ENCODE measurements around the gene WDFY2. TPM values are rescaled to one million over a fixed set of nuclear protein-coding genes. Genes with fewer than 3 reads are reported as not detected.
"Not testable (repeated sequence)": the region's sequence is repeated elsewhere in the genome, so short reads cannot be mapped to it uniquely, and the experiment has no call there.

The WDFY2 gene
- total RNA-seq, 1 experiment from 2014 or later, result 25.7 TPM

DNA sequence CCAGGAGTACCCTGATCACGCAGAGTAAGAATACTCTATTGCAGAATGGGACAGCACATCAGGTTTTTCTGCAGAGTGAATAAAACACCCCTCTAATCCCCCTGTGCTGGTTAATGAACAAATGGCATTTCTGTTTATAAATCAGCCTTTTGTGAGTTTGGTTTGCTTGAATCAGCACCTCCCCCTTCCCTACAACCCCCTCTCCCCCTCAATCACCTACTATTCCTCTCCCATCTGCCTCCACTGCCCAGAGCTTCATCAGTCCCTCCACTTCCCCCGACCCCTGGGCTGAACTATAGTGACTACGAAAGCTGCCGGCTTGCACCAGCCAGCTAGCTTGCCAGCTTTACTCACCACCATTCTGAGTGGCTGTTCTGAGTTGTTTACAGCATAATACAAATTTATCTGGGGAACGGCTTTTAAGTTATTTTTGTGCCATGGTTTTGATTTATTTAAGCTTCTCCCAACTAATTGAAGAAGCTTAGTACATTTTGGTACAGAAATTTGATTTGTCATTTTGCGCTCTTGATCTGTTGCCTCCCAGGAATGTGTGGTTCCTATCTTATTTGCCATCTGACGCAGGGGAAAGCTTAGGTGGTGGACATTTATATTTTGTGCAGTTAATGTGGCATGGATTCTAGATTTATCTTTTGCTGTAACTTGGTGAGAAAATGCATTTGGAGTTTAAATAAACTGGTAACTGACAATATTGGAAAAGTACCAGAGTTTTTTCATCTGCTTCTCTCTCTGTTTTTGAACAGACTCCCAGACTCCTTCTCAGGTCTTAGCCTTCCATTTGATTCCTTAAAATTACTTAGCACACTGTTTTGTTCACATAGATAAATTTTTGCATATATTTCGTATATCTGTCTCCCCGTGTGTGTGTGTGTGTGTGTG, 41.7 kb upstream of the WDFY2 start (continued):
- TF ChIP-seq, protein P1, sequence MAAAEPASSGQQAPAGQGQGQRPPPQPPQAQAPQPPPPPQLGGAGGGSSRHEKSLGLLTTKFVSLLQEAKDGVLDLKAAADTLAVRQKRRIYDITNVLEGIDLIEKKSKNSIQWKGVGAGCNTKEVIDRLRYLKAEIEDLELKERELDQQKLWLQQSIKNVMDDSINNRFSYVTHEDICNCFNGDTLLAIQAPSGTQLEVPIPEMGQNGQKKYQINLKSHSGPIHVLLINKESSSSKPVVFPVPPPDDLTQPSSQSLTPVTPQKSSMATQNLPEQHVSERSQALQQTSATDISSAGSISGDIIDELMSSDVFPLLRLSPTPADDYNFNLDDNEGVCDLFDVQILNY (CRISPR knock-in tag; IDR thresholded peaks at IDR 0.05), result no peak
- no peak for TF ChIP-seq ZNF219 (CRISPR knock-in tag; IDR thresholded peaks at IDR 0.05; ENCODE audit: borderline replicate concordance)

DNA sequence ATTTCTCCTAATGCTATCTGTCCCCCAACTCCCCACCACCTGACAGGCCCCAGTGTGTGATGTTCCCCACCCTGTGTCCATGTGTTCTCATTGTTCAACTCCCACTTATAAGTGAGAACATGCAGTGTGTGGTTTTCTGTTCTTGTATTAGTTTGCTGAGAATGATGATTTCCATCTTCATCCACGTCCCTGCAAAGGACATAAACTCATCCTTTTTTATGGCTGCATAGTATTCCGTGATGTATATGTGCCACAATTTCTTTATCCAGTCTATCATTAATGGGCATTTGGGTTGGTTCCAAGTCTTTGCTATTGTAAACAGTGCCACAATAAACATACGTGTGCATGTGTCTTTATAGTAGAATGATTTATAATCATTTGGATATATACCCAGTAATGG, 38.8 kb upstream of the WDFY2 start:
- CTCF ChIA-PET; H3K36me3 Mint-ChIP-seq; POLR2A ChIA-PET; DNase-seq (ENCODE audit: low spot score); H3K9me3 Mint-ChIP-seq; H3K27ac Mint-ChIP-seq; H3K27me3 Mint-ChIP-seq (ENCODE audit: low read depth); ATAC-seq; H3K4me3 Mint-ChIP-seq: not testable (repeated sequence)
- peaks cover 22% of the 10 kb centered on the region for H3K4me1 Mint-ChIP-seq

DNA sequence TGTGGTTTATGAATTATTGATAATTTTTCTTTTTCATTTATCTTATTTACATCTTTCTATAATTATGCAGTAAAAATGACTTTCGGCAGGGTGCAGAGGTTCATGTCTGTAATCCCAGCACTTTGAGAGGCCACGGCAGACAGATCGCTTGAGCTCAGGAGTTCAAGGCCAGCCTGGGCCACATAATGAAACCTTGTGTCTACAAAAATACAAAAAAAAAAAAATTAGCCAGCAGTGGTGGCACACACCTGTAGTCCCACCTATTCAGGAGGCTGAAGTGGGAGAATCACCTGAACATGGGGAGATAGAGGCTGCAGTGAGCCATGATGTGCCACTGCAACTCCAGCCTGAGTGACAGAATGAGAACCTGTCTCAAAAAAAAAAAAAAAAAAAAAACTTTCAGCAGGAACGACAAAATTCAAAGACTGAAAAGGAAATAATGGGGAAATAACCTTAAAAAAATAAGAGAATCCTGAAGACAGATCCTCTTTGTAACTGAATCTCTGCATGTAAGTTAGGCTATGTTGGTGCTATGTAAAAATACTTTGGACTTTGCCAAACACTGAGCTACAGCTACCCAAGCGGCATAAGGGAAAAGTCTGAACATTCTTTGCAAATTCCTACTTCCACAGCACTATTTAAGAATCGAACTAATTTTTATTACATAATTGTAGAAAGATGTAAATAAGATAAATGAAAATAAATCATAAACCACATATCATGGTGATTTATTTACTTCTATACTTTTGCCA, 36.7 kb upstream of the WDFY2 start:
- DNase-seq (ENCODE audit: low spot score) (no peak), ATAC-seq (no peak)
- CTCF ChIA-PET, result no interaction called here
- Mint-ChIP-seq H3K36me3 (no peaks in the 10 kb centered on the region), H3K27ac (no peak overlapping the region), H3K27me3 (ENCODE audit: low read depth) (no peaks in the 10 kb centered on the region; the same call in 1 of the 2 replicates), H3K9me3 (0 out of 2 replicates have a peak, but pooled peaks cover 4% of the 10 kb centered on the region), H3K4me1 (peaks cover 12% of the 10 kb centered on the region), H3K4me3 (no peak overlapping the region)
- TF ChIP-seq NR1H2 (CRISPR knock-in tag; IDR thresholded peaks at IDR 0.05), result no peak
- TF ChIP-seq, protein P2, sequence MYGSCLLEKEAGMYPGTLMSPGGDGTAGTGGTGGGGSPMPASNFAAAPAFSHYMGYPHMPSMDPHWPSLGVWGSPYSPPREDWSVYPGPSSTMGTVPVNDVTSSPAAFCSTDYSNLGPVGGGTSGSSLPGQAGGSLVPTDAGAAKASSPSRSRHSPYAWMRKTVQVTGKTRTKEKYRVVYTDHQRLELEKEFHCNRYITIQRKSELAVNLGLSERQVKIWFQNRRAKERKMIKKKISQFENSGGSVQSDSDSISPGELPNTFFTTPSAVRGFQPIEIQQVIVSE (CRISPR knock-in tag; IDR thresholded peaks at IDR 0.05; ENCODE audit: borderline replicate concordance), result no peak
- TF ChIP-seq TEAD1 (CRISPR knock-in tag; IDR thresholded peaks at IDR 0.05), result no peak
- POLR2A ChIA-PET, result no interaction called here

DNA sequence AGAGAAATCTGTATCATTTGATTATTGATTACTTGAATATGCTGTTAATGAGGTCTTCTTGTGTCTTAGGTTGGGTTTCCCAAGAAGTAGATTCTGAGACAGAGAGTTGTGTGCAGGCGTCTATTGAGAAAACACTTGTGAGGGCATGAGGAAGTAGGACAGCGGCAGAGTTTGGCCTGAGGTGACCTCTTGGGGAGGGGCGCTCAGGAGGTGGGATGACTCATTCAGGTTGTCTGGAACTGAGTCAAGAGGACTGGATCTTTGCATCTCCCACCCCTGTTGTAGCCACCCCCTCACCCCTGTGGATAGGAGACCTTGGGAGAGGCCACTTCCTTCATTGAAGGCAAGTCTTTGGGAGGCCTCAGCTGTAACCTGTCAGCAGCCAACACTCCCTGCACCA, 35.2 kb upstream of the WDFY2 start:
- ChIA-PET CTCF (no interaction called here), POLR2A (no interaction called here)
- DNase-seq (ENCODE audit: low spot score) (no peak), ATAC-seq (peak; percentile 86)
- Mint-ChIP-seq H3K9me3 (0 out of 2 replicates have a peak, but pooled peaks cover 4% of the 10 kb centered on the region), H3K36me3 (no peaks in the 10 kb centered on the region), H3K27ac (no peak overlapping the region), H3K4me1 (peaks cover 9% of the 10 kb centered on the region), H3K27me3 (ENCODE audit: low read depth) (no peaks in the 10 kb centered on the region), H3K4me3 (no peak overlapping the region)
- TF ChIP-seq, protein P3, sequence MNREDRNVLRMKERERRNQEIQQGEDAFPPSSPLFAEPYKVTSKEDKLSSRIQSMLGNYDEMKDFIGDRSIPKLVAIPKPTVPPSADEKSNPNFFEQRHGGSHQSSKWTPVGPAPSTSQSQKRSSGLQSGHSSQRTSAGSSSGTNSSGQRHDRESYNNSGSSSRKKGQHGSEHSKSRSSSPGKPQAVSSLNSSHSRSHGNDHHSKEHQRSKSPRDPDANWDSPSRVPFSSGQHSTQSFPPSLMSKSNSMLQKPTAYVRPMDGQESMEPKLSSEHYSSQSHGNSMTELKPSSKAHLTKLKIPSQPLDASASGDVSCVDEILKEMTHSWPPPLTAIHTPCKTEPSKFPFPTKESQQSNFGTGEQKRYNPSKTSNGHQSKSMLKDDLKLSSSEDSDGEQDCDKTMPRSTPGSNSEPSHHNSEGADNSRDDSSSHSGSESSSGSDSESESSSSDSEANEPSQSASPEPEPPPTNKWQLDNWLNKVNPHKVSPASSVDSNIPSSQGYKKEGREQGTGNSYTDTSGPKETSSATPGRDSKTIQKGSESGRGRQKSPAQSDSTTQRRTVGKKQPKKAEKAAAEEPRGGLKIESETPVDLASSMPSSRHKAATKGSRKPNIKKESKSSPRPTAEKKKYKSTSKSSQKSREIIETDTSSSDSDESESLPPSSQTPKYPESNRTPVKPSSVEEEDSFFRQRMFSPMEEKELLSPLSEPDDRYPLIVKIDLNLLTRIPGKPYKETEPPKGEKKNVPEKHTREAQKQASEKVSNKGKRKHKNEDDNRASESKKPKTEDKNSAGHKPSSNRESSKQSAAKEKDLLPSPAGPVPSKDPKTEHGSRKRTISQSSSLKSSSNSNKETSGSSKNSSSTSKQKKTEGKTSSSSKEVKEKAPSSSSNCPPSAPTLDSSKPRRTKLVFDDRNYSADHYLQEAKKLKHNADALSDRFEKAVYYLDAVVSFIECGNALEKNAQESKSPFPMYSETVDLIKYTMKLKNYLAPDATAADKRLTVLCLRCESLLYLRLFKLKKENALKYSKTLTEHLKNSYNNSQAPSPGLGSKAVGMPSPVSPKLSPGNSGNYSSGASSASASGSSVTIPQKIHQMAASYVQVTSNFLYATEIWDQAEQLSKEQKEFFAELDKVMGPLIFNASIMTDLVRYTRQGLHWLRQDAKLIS (CRISPR knock-in tag; IDR thresholded peaks at IDR 0.05; ENCODE audit: borderline replicate concordance), result no peak
- TF ChIP-seq, protein P4, sequence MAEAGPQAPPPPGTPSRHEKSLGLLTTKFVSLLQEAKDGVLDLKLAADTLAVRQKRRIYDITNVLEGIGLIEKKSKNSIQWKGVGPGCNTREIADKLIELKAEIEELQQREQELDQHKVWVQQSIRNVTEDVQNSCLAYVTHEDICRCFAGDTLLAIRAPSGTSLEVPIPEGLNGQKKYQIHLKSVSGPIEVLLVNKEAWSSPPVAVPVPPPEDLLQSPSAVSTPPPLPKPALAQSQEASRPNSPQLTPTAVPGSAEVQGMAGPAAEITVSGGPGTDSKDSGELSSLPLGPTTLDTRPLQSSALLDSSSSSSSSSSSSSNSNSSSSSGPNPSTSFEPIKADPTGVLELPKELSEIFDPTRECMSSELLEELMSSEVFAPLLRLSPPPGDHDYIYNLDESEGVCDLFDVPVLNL (CRISPR knock-in tag; IDR thresholded peaks at IDR 0.05; ENCODE audit: borderline replicate concordance, low read depth), result no peak
- TF ChIP-seq ATF1 (CRISPR knock-in tag; IDR thresholded peaks at IDR 0.05) (no peak), GRHL2 (CRISPR knock-in tag; IDR thresholded peaks at IDR 0.05; ENCODE audit: insufficient replicate concordance, severe bottlenecking) (no peak), MYBL2 (CRISPR knock-in tag; IDR thresholded peaks at IDR 0.05) (no peak), OVOL2 (CRISPR knock-in tag; IDR thresholded peaks at IDR 0.05; ENCODE audit: borderline replicate concordance) (no peak)
- TF ChIP-seq, protein P5, sequence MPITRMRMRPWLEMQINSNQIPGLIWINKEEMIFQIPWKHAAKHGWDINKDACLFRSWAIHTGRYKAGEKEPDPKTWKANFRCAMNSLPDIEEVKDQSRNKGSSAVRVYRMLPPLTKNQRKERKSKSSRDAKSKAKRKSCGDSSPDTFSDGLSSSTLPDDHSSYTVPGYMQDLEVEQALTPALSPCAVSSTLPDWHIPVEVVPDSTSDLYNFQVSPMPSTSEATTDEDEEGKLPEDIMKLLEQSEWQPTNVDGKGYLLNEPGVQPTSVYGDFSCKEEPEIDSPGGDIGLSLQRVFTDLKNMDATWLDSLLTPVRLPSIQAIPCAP (CRISPR knock-in tag; IDR thresholded peaks at IDR 0.05), result no peak
- TF ChIP-seq, protein P6, sequence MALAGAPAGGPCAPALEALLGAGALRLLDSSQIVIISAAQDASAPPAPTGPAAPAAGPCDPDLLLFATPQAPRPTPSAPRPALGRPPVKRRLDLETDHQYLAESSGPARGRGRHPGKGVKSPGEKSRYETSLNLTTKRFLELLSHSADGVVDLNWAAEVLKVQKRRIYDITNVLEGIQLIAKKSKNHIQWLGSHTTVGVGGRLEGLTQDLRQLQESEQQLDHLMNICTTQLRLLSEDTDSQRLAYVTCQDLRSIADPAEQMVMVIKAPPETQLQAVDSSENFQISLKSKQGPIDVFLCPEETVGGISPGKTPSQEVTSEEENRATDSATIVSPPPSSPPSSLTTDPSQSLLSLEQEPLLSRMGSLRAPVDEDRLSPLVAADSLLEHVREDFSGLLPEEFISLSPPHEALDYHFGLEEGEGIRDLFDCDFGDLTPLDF (CRISPR knock-in tag; IDR thresholded peaks at IDR 0.05), result no peak
- TF ChIP-seq, protein P7, sequence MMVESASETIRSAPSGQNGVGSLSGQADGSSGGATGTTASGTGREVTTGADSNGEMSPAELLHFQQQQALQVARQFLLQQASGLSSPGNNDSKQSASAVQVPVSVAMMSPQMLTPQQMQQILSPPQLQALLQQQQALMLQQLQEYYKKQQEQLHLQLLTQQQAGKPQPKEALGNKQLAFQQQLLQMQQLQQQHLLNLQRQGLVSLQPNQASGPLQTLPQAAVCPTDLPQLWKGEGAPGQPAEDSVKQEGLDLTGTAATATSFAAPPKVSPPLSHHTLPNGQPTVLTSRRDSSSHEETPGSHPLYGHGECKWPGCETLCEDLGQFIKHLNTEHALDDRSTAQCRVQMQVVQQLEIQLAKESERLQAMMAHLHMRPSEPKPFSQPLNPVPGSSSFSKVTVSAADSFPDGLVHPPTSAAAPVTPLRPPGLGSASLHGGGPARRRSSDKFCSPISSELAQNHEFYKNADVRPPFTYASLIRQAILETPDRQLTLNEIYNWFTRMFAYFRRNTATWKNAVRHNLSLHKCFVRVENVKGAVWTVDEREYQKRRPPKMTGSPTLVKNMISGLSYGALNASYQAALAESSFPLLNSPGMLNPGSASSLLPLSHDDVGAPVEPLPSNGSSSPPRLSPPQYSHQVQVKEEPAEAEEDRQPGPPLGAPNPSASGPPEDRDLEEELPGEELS (CRISPR knock-in tag; IDR thresholded peaks at IDR 0.05), result no peak

Measured in WTC11 (cell line).